Endothelial cell of umbilical vein (primary cell): ENCODE measurements around the gene ADARB1. TPM values are rescaled to one million over a fixed set of nuclear protein-coding genes. Genes with fewer than 3 reads are reported as not detected.

Experiments
- BruUV-seq: library from RNA; stranded (reverse); fragments of 400-500 nt; replicated peaks from 2 replicates; lab custom pipeline; 2021; lab: Mats Ljungman, UMichigan
- CTCF ChIA-PET: fragments of 300-600, 350-600 bp; sonication (Branson Sonifier 250); formaldehyde crosslinking; loops from one replicate; lab custom pipeline; 2021; ENCODE audit warnings: antibody characterized with exemption, inconsistent platforms; lab: Charles Lee
- POLR2A ChIA-PET: fragments of 300-600, 350-600 bp; sonication (Branson Sonifier 250); formaldehyde crosslinking; loops from one replicate; lab custom pipeline; 2021; ENCODE audit warnings: antibody characterized with exemption, inconsistent platforms; lab: Charles Lee
- DNase-seq: peaks from one replicate; pipeline ENCODE4 v3.0.0-alpha.2; 2011; ENCODE audit warnings: low read depth, low spot score
- FAIRE-seq: peaks from 2 replicates; lab custom pipeline; 2011; peaks lifted over from hg19 to GRCh38; lab: Jason Lieb, UNC
- H2AFZ ChIP-seq: 2 replicates; pipeline ENCODE4 v1.6.0; 2012; ENCODE audit warnings: low read depth, low read length, control low read depth, inconsistent platforms
- H3K27ac ChIP-seq: 2 replicates; pipeline ENCODE4 v1.5.1; 2011; ENCODE audit warnings: low read depth, mild to moderate bottlenecking, control low read depth, low read length, moderate library complexity; ENCODE audit not compliant: insufficient read depth
- H3K27me3 ChIP-seq, 2 experiments: 2 replicates each; pipeline versions ENCODE4 v1.6.0 to v1.6.1; 2011; ENCODE audit warnings: low read length in 2 of 2, mixed read lengths in 1 of 2; ENCODE audit not compliant: control insufficient read depth in 2 of 2, insufficient read depth in 2 of 2
- H3K36me3 ChIP-seq, 2 experiments: 2 replicates in 1 of 2; 3 replicates in 1 of 2; pipeline ENCODE4 v1.5.1; 2011; ENCODE audit warnings: low read length in 2 of 2, mild to moderate bottlenecking in 1 of 2, moderate library complexity in 1 of 2; ENCODE audit not compliant: control insufficient read depth in 2 of 2, insufficient read depth in 2 of 2; ENCODE audit errors: extremely low read depth in 1 of 2
- H3K4me1 ChIP-seq: 3 replicates; pipeline ENCODE4 v1.5.1; 2011; ENCODE audit warnings: mild to moderate bottlenecking, low read length; ENCODE audit not compliant: control insufficient read depth, insufficient read depth; ENCODE audit errors: extremely low read depth
- H3K4me2 ChIP-seq: 2 replicates; pipeline ENCODE4 v1.6.1; 2011; ENCODE audit warnings: low read length, control low read depth, mixed read lengths; ENCODE audit not compliant: insufficient read depth
- H3K4me3 ChIP-seq, 3 experiments: fragments of 200-600 bp in 1 of 3; sonication (generic), shearing (Covaris generic) in 1 of 3; replicated peaks in 1 of 3; 2 replicates each; pipeline ENCODE4 v1.5.1; 2011 to 2016; ENCODE audit warnings: control low read depth in 3 of 3, low read length in 3 of 3, mild to moderate bottlenecking in 2 of 3, inconsistent platforms in 1 of 3, low read depth in 1 of 3, moderate library complexity in 1 of 3; ENCODE audit not compliant: insufficient read depth in 1 of 3
- H3K79me2 ChIP-seq: 2 replicates; pipeline ENCODE4 v1.6.0; 2012; ENCODE audit warnings: low read length, inconsistent platforms; ENCODE audit not compliant: control insufficient read depth, insufficient read depth
- H3K9ac ChIP-seq: replicated peaks from 2 replicates; pipeline ENCODE3; 2011; ENCODE audit warnings: low read length, control low read depth; ENCODE audit not compliant: insufficient read depth; ENCODE audit errors: extremely low read depth
- H3K9me1 ChIP-seq: replicated peaks from 3 replicates; pipeline ENCODE4 v1.6.0; 2011; ENCODE audit warnings: mild to moderate bottlenecking, low read length; ENCODE audit not compliant: control insufficient read depth, insufficient read depth; ENCODE audit errors: extremely low read depth
- H3K9me3 ChIP-seq: replicated peaks from 2 replicates; pipeline ENCODE4 v1.5.1; 2012; ENCODE audit warnings: low read length, inconsistent platforms; ENCODE audit not compliant: control insufficient read depth, insufficient read depth
- H4K20me1 ChIP-seq: replicated peaks from 2 replicates; pipeline ENCODE3; 2011; ENCODE audit warnings: mild to moderate bottlenecking, low read length; ENCODE audit not compliant: control insufficient read depth, insufficient read depth; ENCODE audit errors: extremely low read depth
- CTCF ChIP-seq, 2 donors: IDR thresholded peaks; 1 replicate in 1 of 2; 2 replicates in 1 of 2; pipeline ENCODE4 v1.5.1; 2011; ENCODE audit warnings: low read length in 2 of 2, mild to moderate bottlenecking in 2 of 2, moderate library complexity in 2 of 2, control low read depth in 1 of 2, inconsistent platforms in 1 of 2, low read depth in 1 of 2; ENCODE audit not compliant: insufficient read depth in 1 of 2; ENCODE audit errors: extremely low read depth in 1 of 2
- EZH2 ChIP-seq: IDR thresholded peaks from 2 replicates; pipeline ENCODE4 v1.6.1; 2012; ENCODE audit warnings: borderline replicate concordance, low read depth, mild to moderate bottlenecking, moderate library complexity, low read length, inconsistent platforms; ENCODE audit not compliant: severe bottlenecking
- FOS ChIP-seq: IDR thresholded peaks from 2 replicates; pipeline ENCODE4 v1.6.1; 2011; ENCODE audit warnings: mild to moderate bottlenecking, low read length, moderate library complexity, borderline replicate concordance; ENCODE audit not compliant: insufficient read depth
- GATA2 ChIP-seq: IDR thresholded peaks from 2 replicates; pipeline ENCODE4 v1.7.0; 2011; ENCODE audit warnings: low read depth, mild to moderate bottlenecking, moderate library complexity, mixed read lengths, low read length; ENCODE audit not compliant: insufficient read length, insufficient read depth
- JUN ChIP-seq: IDR thresholded peaks from 2 replicates; pipeline ENCODE4 v1.6.1; 2011; ENCODE audit warnings: borderline replicate concordance, low read depth; ENCODE audit not compliant: insufficient read length, insufficient read depth
- MAX ChIP-seq: IDR thresholded peaks from 2 replicates; pipeline ENCODE4 v1.6.1; 2011; ENCODE audit not compliant: insufficient read depth, insufficient read length
- MYC ChIP-seq: IDR thresholded peaks from one replicate; pipeline ENCODE4 v1.6.1; 2011; ENCODE audit warnings: mild to moderate bottlenecking, low read depth, low read length
- POLR2A ChIP-seq: IDR thresholded peaks from 2 replicates; pipeline ENCODE4 v1.6.1; 2012; ENCODE audit warnings: low read depth, mild to moderate bottlenecking, control low read depth, low read length
- POLR2AphosphoS5 ChIP-seq: IDR thresholded peaks from 2 replicates; pipeline ENCODE4 v1.6.1; 2012; ENCODE audit warnings: low read depth, mild to moderate bottlenecking, control low read depth, low read length, moderate library complexity; ENCODE audit not compliant: insufficient read depth
- dilution Hi-C: fragments of 300-500 bp; cut with MboI; formaldehyde crosslinking; loops from one replicate; pipeline ENCODE4 v1.15.0; 2019; ENCODE audit warnings: low sequenced_read_pairs; ENCODE audit not compliant: extremely low pct_ligation_motif_present
- intact Hi-C: fragments of 100-400 bp; cut with micrococcal nuclease; formaldehyde crosslinking; loops from one replicate; pipeline ENCODE4 v1.10.0; 2022
- polyA plus RNA-seq, 4 experiments: library from polyadenylated mRNA; depleted of rRNA in 3 of 4; stranded (reverse) in 3 of 4; unstranded in 1 of 4; fragments of >200 nt; gene quantifications; 2 replicates each; pipeline versions ENCODE4 v1.2.1 to v1.2.3, GENCODE V29; 2011 to 2012; ENCODE audit warnings: missing spikeins in 1 of 4
- total RNA-seq: library from RNA; stranded (reverse); gene quantifications from 2 replicates; pipeline ENCODE4 v1.2.3, GENCODE V29; 2021

Gene ADARB1
- total and polyA plus RNA-seq, 2 donors (not counting 3 experiments of a cell fraction or from before 2014, with no cell fraction given): 32.5 to 54.3 TPM

- Histone ChIP-seq H3K36me3 (no peaks in the 10 kb centered on the region), H3K79me2 (peaks cover 27% of the 10 kb centered on the region), H3K9ac (no peak overlapping the region), H3K9me3 (no peaks in the 10 kb centered on the region), H4K20me1 (no peaks in the 10 kb centered on the region), H3K27ac (no peak overlapping the region), H2AFZ (no peak overlapping the region), H3K9me1 (no peaks in the 10 kb centered on the region), H3K4me1 (peaks cover 12% of the 10 kb centered on the region), H3K27me3 (no peaks in the 10 kb centered on the region), H3K4me3 (no peak overlapping the region), H3K4me2 (no peak overlapping the region)
- no peak for FAIRE-seq
- no peak for DNase-seq
- POLR2A ChIA-PET: no interaction called here
- dilution Hi-C loops (no loop called here), intact Hi-C loops (no loop called here)
- TF ChIP-seq MAX: no peak
- BruUV-seq: no TSS peak
- CTCF ChIA-PET: interaction anchor here (1.1 to 1.8 kb wide), 3 partner anchors 9 to 43 kb away, joined by 3 to 5 read pairs (median 4); no protein-coding TSS in a partner anchor
These were observed 11.3 kb downstream of the ADARB1 start for GRCh38 chr21:45085700-45086099.

GRCh38 chr21:45086337-45086958 lies 12.1 kb downstream of the ADARB1 start:
- Histone ChIP-seq H3K9me3 (no peaks in the 10 kb centered on the region), H3K27ac (no peak overlapping the region), H3K79me2 (peaks cover 24% of the 10 kb centered on the region), H3K27me3 (no peaks in the 10 kb centered on the region), H3K4me3 (no peak overlapping the region), H3K9me1 (no peaks in the 10 kb centered on the region), H3K36me3 (no peaks in the 10 kb centered on the region), H3K9ac (no peak overlapping the region), H3K4me2 (no peak overlapping the region), H3K4me1 (peaks cover 9% of the 10 kb centered on the region), H4K20me1 (no peaks in the 10 kb centered on the region), H2AFZ (no peak overlapping the region)
- POLR2A ChIA-PET: no interaction called here
- TF ChIP-seq CTCF (IDR thresholded peaks at IDR 0.05; ENCODE audit: extremely low read depth in 1 of 2, insufficient read depth in 1 of 2, low read depth in 1 of 2, low read length in 2 of 2) (no peak), GATA2 (no peak), POLR2AphosphoS5 (no peak), EZH2 (no peak), MAX (no peak), FOS (no peak), POLR2A (no peak), MYC (no peak), JUN (no peak)
- no peak for FAIRE-seq
- no peak for DNase-seq
- intact Hi-C loops (no loop called here), dilution Hi-C loops (no loop called here)
- BruUV-seq: no TSS peak
- CTCF ChIA-PET: interaction anchor here (1.1 to 1.8 kb wide), 4 partner anchors 9 to 42 kb away, joined by 3 to 5 read pairs (median 4); no protein-coding TSS in a partner anchor
